Posterior cingulate gyrus (tissue), 11 donors: ENCODE data around the gene ARHGAP35.
"Not testable (repeated sequence)": the region's sequence is repeated elsewhere in the genome, so short reads cannot be mapped to it uniquely, and the experiment has no call there.

Experiments
- DNase-seq, 10 donors: peaks; one replicate each; pipeline versions ENCODE4 v3.0.0 to v3.0.0-alpha.2; 2020 to 2021; ENCODE audit warnings: mixed read lengths in 3 of 10
- intact Hi-C: fragments of 100-400 bp; cut with DNase I; formaldehyde crosslinking; loops from one replicate; pipeline ENCODE4 v1.15.1; 2023

The ARHGAP35 gene

GRCh38 chr19:46863818-46864629 lies 3.2 kb downstream of the ARHGAP35 start:
- intact Hi-C loops: loop anchor here (2.0 to 5.0 kb wide), 2 partner anchors 59 to 248 kb away; partner anchors contain the start of gene ZC3H4

GRCh38 chr19:46866407-46867136 lies 5.8 kb downstream of the ARHGAP35 start:
- intact Hi-C loops: no loop called here
- no peak for DNase-seq

More at GRCh38 chr19:46863818-46864629, 3.2 kb downstream of the ARHGAP35 start:
- peak in 1 of 10 donors; percentile 76 for DNase-seq

- no peak for DNase-seq
- intact Hi-C loops: no loop called here
Observed at GRCh38 chr19:46867170-46867569, 6.4 kb downstream of the ARHGAP35 start.

- intact Hi-C loops: no loop called here
- peak in 1 of 10 donors; percentile 34 for DNase-seq
Observed at GRCh38 chr19:46868025-46868802, 7.4 kb downstream of the ARHGAP35 start.

- DNase-seq: peak in 1 of 10 donors; percentile 25
- intact Hi-C loops: not testable (repeated sequence)
Observed at GRCh38 chr19:46871173-46871572, 10.4 kb downstream of the ARHGAP35 start.

GRCh38 chr19:46872967-46873366 lies 12.2 kb downstream of the ARHGAP35 start:
- DNase-seq: no peak
- intact Hi-C loops: no loop called here

GRCh38 chr19:46875234-46875633 lies 14.4 kb downstream of the ARHGAP35 start:
- intact Hi-C loops: no loop called here
- no peak for DNase-seq

GRCh38 chr19:46875657-46876056 lies 14.9 kb downstream of the ARHGAP35 start:
- no peak for DNase-seq
- intact Hi-C loops: no loop called here

GRCh38 chr19:46878613-46879375 lies 18.0 kb downstream of the ARHGAP35 start:
- intact Hi-C loops: no loop called here
- DNase-seq: no peak

- no peak for DNase-seq
- intact Hi-C loops: no loop called here
Observed at GRCh38 chr19:46880431-46880830, 19.6 kb downstream of the ARHGAP35 start.

GRCh38 chr19:46881092-46881491 lies 20.3 kb downstream of the ARHGAP35 start:
- DNase-seq: no peak
- intact Hi-C loops: no loop called here

- no peak for DNase-seq
- intact Hi-C loops: no loop called here
Observed at GRCh38 chr19:46882034-46882433, 21.2 kb downstream of the ARHGAP35 start.

- intact Hi-C loops, DNase-seq: not testable (repeated sequence)
Observed at GRCh38 chr19:46882751-46883150, 22.0 kb downstream of the ARHGAP35 start.

GRCh38 chr19:46885411-46885810 lies 24.6 kb downstream of the ARHGAP35 start:
- intact Hi-C loops: no loop called here
- no peak for DNase-seq

GRCh38 chr19:46886546-46887239 lies 25.9 kb downstream of the ARHGAP35 start:
- intact Hi-C loops: no loop called here
- no peak for DNase-seq

GRCh38 chr19:46887240-46887782 lies 26.5 kb downstream of the ARHGAP35 start:
- no peak for DNase-seq
- intact Hi-C loops: no loop called here

- intact Hi-C loops: no loop called here
- no peak for DNase-seq
Observed at GRCh38 chr19:46890423-46891170, 29.8 kb downstream of the ARHGAP35 start.
